GM15510 (cell line): ENCODE data around the gene SV2B.

Experiments
- POLR2A ChIP-seq: IDR thresholded peaks from 3 replicates; pipeline ENCODE4 v1.6.1; 2011; ENCODE audit warnings: borderline replicate concordance; ENCODE audit not compliant: insufficient read length; ENCODE audit errors: extremely low read depth

The SV2B gene

GRCh38 chr15:91268510-91268909, 168.5 kb downstream of the SV2B start:
- TF ChIP-seq POLR2A = no peak

- no peak for TF ChIP-seq POLR2A
These were observed 170.7 kb downstream of the SV2B start for GRCh38 chr15:91270747-91271146.

- TF ChIP-seq POLR2A = no peak
These were observed 171.6 kb downstream of the SV2B start for GRCh38 chr15:91271565-91272153.

- TF ChIP-seq POLR2A = no peak
These were observed 175.8 kb downstream of the SV2B start for GRCh38 chr15:91275844-91276243.

- TF ChIP-seq POLR2A = no peak
These were observed 178.9 kb downstream of the SV2B start for GRCh38 chr15:91278951-91279350.

- no peak for TF ChIP-seq POLR2A
These were observed 179.4 kb downstream of the SV2B start for GRCh38 chr15:91279486-91279885.

- TF ChIP-seq POLR2A = no peak
These were observed 181.9 kb downstream of the SV2B start for GRCh38 chr15:91281947-91282346.

- no peak for TF ChIP-seq POLR2A
These were observed 182.4 kb downstream of the SV2B start for GRCh38 chr15:91282486-91282885.

- TF ChIP-seq POLR2A = no peak
These were observed 183.1 kb downstream of the SV2B start for GRCh38 chr15:91283155-91283554.

GRCh38 chr15:91284758-91285466, 184.9 kb downstream of the SV2B start:
- no peak for TF ChIP-seq POLR2A

GRCh38 chr15:91289324-91289723, 189.3 kb downstream of the SV2B start:
- no peak for TF ChIP-seq POLR2A

- TF ChIP-seq POLR2A = no peak
These were observed 190.5 kb downstream of the SV2B start for GRCh38 chr15:91290553-91290952.

- no peak for TF ChIP-seq POLR2A
These were observed 191.6 kb downstream of the SV2B start for GRCh38 chr15:91291673-91292072.

- no peak for TF ChIP-seq POLR2A
These were observed 194.3 kb downstream of the SV2B start for GRCh38 chr15:91294344-91294743.

GRCh38 chr15:91294795-91295194, 194.7 kb downstream of the SV2B start:
- TF ChIP-seq POLR2A = no peak

GRCh38 chr15:91298101-91298500, 198.0 kb downstream of the SV2B start:
- TF ChIP-seq POLR2A = no peak

GRCh38 chr15:91302588-91303439, 202.8 kb downstream of the SV2B start:
- no peak for TF ChIP-seq POLR2A

- TF ChIP-seq POLR2A = no peak
These were observed 204.2 kb downstream of the SV2B start for GRCh38 chr15:91304210-91304609.
